ENCODE results near the gene ZNF423. TPM values are rescaled to one million over a fixed set of nuclear protein-coding genes. Genes with fewer than 3 reads are reported as not detected.

Gene ZNF423
- total RNA-seq, 4 donors from 2014 or later = 6.6 to 22.9 (median 8.6) TPM

DNA sequence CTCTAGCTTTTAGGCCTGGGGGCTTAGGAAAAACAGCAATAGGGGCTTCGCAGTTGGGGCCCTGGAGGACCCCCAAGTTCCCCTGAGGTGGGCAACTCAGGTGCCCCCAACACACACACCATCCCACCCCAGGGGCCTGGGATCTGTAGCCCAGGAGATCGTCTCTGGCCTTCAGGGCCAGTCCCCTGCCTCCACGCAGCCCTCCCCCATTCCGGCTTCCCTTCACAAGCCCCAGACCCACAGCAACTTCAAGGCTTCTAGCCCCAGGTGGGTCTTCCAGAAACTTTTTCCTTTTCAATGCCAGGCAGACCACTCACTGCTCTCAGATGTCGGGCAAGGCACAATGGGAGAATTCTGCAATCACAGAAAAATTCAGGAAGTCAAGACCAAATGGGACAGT, 402.9 kb downstream of the ZNF423 start:
- no peak for TF ChIP-seq CTCF (IDR thresholded peaks at IDR 0.05)
- no peak for DNase-seq (ENCODE audit: low spot score)

GRCh38 chr16:49452578-49452977, 403.3 kb downstream of the ZNF423 start:
- TF ChIP-seq CTCF (IDR thresholded peaks at IDR 0.05) = no peak
- ATAC-seq (ENCODE audit: low FRiP score) (no peak), DNase-seq (ENCODE audit: low spot score) (peak; percentile 9)

More for the DNA sequence above, 402.9 kb downstream of the ZNF423 start:
- no peak for ATAC-seq (ENCODE audit: low FRiP score)

GRCh38 chr16:49452108-49452507, 403.8 kb downstream of the ZNF423 start:
- DNase-seq (ENCODE audit: low spot score) (no peak), ATAC-seq (ENCODE audit: low FRiP score) (no peak)
- no peak for TF ChIP-seq CTCF (IDR thresholded peaks at IDR 0.05)

GRCh38 chr16:49446805-49447204, 409.1 kb downstream of the ZNF423 start:
- DNase-seq (ENCODE audit: low spot score) (no peak), ATAC-seq (ENCODE audit: low FRiP score) (no peak)
- no peak for TF ChIP-seq CTCF (IDR thresholded peaks at IDR 0.05)

- no peak for DNase-seq (ENCODE audit: low spot score)
- no peak for ATAC-seq (ENCODE audit: low FRiP score)
- no peak for TF ChIP-seq CTCF (IDR thresholded peaks at IDR 0.05)
These were observed 412.3 kb downstream of the ZNF423 start for GRCh38 chr16:49443576-49443975.

DNA sequence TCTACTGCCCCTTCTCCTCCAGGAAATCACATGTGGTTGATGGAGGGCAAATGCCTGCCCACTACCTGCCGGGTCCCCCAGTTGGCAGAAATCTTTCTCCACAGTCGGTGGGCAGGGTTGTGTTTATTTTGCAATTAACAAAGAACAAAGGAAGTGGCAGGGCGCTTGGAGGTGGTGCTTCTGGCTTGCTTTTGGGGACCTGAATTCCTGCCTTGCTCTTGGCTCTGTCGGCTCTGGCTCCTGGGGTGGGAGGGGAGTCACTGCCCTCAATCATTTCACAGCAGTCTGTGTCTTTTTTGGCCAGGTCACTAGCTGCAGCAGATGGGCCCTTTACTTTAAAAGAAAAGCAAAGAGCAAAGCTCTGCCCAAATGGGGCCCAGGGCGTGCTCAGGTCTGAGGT, 413.1 kb downstream of the ZNF423 start:
- no peak for TF ChIP-seq CTCF (IDR thresholded peaks at IDR 0.05)
- no peak for ATAC-seq (ENCODE audit: low FRiP score)

GRCh38 chr16:49441366-49441780, 414.5 kb downstream of the ZNF423 start:
- ATAC-seq (ENCODE audit: low FRiP score) (peak; percentile 51), DNase-seq (ENCODE audit: low spot score) (no peak)
- TF ChIP-seq CTCF (IDR thresholded peaks at IDR 0.05) = no peak

More for the DNA sequence above, 413.1 kb downstream of the ZNF423 start:
- no peak for DNase-seq (ENCODE audit: low spot score)
